SK-N-SH treated with all-trans-retinoic acid at 6 μM for 48 hours (cell line): ENCODE measurements around the gene MMAB.

Experiments
- ARNTL ChIP-seq: fragments of 450-650 bp; formaldehyde crosslinking; IDR thresholded peaks from 2 replicates; pipeline ENCODE4 v1.5.0; 2020; ENCODE audit warnings: low read depth, mild to moderate bottlenecking, moderate library complexity, borderline replicate concordance
- ESRRG ChIP-seq: fragments of 250-450 bp; sonication (Bioruptor Pico); IDR thresholded peaks from 2 replicates; pipeline ENCODE4 v1.6.1; 2021; ENCODE audit warnings: mild to moderate bottlenecking
- GLIS3 ChIP-seq: fragments of 250-450 bp; sonication (Bioruptor Pico); IDR thresholded peaks from 2 replicates; pipeline ENCODE4 v1.5.0; 2020; ENCODE audit warnings: mild to moderate bottlenecking, moderate library complexity
- OSR1 ChIP-seq: fragments of 250-450 bp; sonication (Bioruptor Pico); IDR thresholded peaks from 2 replicates; pipeline ENCODE4 v1.8.0; 2022; ENCODE audit warnings: moderate library complexity, mild to moderate bottlenecking, inconsistent platforms
- PATZ1 ChIP-seq: fragments of 250-450 bp; sonication (Bioruptor Pico); IDR thresholded peaks from 2 replicates; pipeline ENCODE4 v1.8.0; 2020; ENCODE audit warnings: mild to moderate bottlenecking, moderate library complexity, borderline replicate concordance
- POU6F1 ChIP-seq: fragments of 250-450 bp; sonication (Bioruptor Pico); IDR thresholded peaks from 2 replicates; pipeline ENCODE4 v1.8.0; 2021; ENCODE audit warnings: low read depth, mild to moderate bottlenecking, moderate library complexity, borderline replicate concordance
- TCF4 ChIP-seq: fragments of 250-450 bp; sonication (Bioruptor Pico); IDR thresholded peaks from 2 replicates; pipeline ENCODE4 v1.8.0; 2021; ENCODE audit warnings: mild to moderate bottlenecking, moderate library complexity, borderline replicate concordance
- ZFP30 ChIP-seq: fragments of 450-650 bp; formaldehyde crosslinking; IDR thresholded peaks from 2 replicates; pipeline ENCODE4 v1.5.0; 2022; ENCODE audit warnings: mild to moderate bottlenecking, moderate library complexity
- ZNF565 ChIP-seq: fragments of 450-650 bp; formaldehyde crosslinking; conservative IDR thresholded peaks from 2 replicates; pipeline ENCODE4 v1.5.0; 2020; ENCODE audit warnings: low read depth, mild to moderate bottlenecking, moderate library complexity
- ZNF70 ChIP-seq: fragments of 450-650 bp; formaldehyde crosslinking; IDR thresholded peaks from 2 replicates; pipeline ENCODE4 v1.5.0; 2020; ENCODE audit warnings: mild to moderate bottlenecking, moderate library complexity
- TF ChIP-seq, protein P1 (sequence below): fragments of 250-450 bp; sonication (Bioruptor Pico); IDR thresholded peaks from 2 replicates; pipeline ENCODE4 v1.5.0; 2020; ENCODE audit warnings: mild to moderate bottlenecking, moderate library complexity

DNA sequence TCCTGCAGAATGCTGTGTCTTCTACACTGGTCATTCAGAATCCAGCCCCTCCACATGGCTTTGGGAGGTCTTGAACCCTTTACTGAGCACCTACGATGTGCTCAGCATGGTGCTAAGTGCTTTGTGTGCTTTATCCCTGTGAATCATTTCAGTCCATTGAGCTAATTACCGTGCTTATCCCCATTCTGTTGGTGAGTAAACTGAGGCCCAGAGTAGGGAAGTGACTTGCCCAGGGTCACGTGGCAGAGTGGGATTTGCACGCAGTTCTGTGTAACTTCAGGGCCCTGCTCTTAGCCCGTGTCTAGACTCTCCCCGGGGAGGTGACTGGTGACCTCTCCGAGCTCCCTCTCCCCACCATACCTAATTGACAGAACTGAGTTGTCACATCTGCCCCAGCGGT is 27.7 kb upstream of the MMAB start:
- no peak for TF ChIP-seq OSR1 (CRISPR knock-in tag)
- TF ChIP-seq ZNF565: no peak
- TF ChIP-seq PATZ1: no peak
- no peak for TF ChIP-seq ZFP30 (CRISPR knock-in tag)
- TF ChIP-seq, protein P1, sequence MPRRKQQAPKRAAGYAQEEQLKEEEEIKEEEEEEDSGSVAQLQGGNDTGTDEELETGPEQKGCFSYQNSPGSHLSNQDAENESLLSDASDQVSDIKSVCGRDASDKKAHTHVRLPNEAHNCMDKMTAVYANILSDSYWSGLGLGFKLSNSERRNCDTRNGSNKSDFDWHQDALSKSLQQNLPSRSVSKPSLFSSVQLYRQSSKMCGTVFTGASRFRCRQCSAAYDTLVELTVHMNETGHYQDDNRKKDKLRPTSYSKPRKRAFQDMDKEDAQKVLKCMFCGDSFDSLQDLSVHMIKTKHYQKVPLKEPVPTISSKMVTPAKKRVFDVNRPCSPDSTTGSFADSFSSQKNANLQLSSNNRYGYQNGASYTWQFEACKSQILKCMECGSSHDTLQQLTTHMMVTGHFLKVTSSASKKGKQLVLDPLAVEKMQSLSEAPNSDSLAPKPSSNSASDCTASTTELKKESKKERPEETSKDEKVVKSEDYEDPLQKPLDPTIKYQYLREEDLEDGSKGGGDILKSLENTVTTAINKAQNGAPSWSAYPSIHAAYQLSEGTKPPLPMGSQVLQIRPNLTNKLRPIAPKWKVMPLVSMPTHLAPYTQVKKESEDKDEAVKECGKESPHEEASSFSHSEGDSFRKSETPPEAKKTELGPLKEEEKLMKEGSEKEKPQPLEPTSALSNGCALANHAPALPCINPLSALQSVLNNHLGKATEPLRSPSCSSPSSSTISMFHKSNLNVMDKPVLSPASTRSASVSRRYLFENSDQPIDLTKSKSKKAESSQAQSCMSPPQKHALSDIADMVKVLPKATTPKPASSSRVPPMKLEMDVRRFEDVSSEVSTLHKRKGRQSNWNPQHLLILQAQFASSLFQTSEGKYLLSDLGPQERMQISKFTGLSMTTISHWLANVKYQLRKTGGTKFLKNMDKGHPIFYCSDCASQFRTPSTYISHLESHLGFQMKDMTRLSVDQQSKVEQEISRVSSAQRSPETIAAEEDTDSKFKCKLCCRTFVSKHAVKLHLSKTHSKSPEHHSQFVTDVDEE (CRISPR knock-in tag): no peak
- no peak for TF ChIP-seq GLIS3 (CRISPR knock-in tag)
- no peak for TF ChIP-seq ARNTL (CRISPR knock-in tag)
- TF ChIP-seq TCF4 (CRISPR knock-in tag): no peak
- TF ChIP-seq POU6F1 (CRISPR knock-in tag): no peak
- TF ChIP-seq ZNF70 (CRISPR knock-in tag): no peak
- no peak for TF ChIP-seq ESRRG (CRISPR knock-in tag)
